Gastroesophageal sphincter (tissue), 3 donors: ENCODE results near the gene EVC.

Experiments
- CTCF ChIP-seq, 4 experiments: fragments of 200-600 bp in 2 of 4; fragments of 450-650 bp in 2 of 4; sonication (generic) in 1 of 4; IDR thresholded peaks; one replicate each; pipeline ENCODE4 v1.5.1; 2017 to 2019; ENCODE audit warnings: antibody characterized with exemption in 4 of 4, mild to moderate bottlenecking in 2 of 4, moderate library complexity in 2 of 4
- POLR2AphosphoS5 ChIP-seq: sonication (generic); formaldehyde crosslinking; IDR thresholded peaks from one replicate; pipeline ENCODE4 v1.6.1; 2017; ENCODE audit warnings: antibody characterized with exemption

- no peak for TF ChIP-seq POLR2AphosphoS5
- TF ChIP-seq CTCF (IDR thresholded peaks at IDR 0.05): peak in 1 of 4 experiments; percentile 5
These were observed 3.1 kb upstream of the EVC start for GRCh38 chr4:5707778-5708448.
